Brain microvascular endothelial cell (primary cell): ENCODE measurements around the gene WDPCP.
A peak's percentile ranks its signal among the peaks of the same experiment; 100 is the strongest.
"Not testable (repeated sequence)": the region's sequence is repeated elsewhere in the genome, so short reads cannot be mapped to it uniquely, and the experiment has no call there.

Experiments
- DNase-seq: peaks from one replicate; pipeline ENCODE4 v3.0.0-alpha.2; 2020
- H3K27ac ChIP-seq: fragments of 250-450 bp; sonication (Bioruptor Pico); 2 replicates; pipeline ENCODE4 v1.5.1; 2020; ENCODE audit warnings: mild to moderate bottlenecking, moderate library complexity
- H3K27me3 ChIP-seq: fragments of 250-450 bp; sonication (Bioruptor Pico); replicated peaks from 2 replicates; pipeline ENCODE4 v1.5.1; 2020; ENCODE audit warnings: mild to moderate bottlenecking
- H3K36me3 ChIP-seq: fragments of 250-450 bp; sonication (Bioruptor Pico); replicated peaks from 2 replicates; pipeline ENCODE4 v1.5.1; 2020; ENCODE audit warnings: mild to moderate bottlenecking
- H3K4me3 ChIP-seq: 2 replicates; pipeline ENCODE4 v1.5.1; 2011; ENCODE audit warnings: low read depth, mild to moderate bottlenecking, control low read depth, low read length, moderate library complexity
- CTCF ChIP-seq: IDR thresholded peaks from 2 replicates; pipeline ENCODE4 v1.5.1; 2011; ENCODE audit warnings: low read depth, mild to moderate bottlenecking, moderate library complexity, low read length, control low read depth, inconsistent platforms; ENCODE audit errors: missing control alignments
- in situ Hi-C: cut with HindIII; loops from 2 replicates; pipeline ENCODE4 v1.10.0; 2017; ENCODE audit warnings: low sequenced_read_pairs, low pct_ligation_motif_present

The WDPCP gene

GRCh38 chr2:63588385-63589147 lies at the start of gene WDPCP, which contains the start of gene MDH1:
WDPCP (minus strand) TSS chr2:63588477; CDS start chr2:63588271, 206 bp downstream.
MDH1 (plus strand) TSS chr2:63588963; CDS start chr2:63589044, 81 bp downstream.
- peak; percentile 99 for DNase-seq
- Histone ChIP-seq H3K27ac (peak within 1 kb of the TSS; percentile 72), H3K36me3 (no peaks in the 10 kb centered on the region), H3K27me3 (no peaks in the 10 kb centered on the region), H3K4me3 (peak within 1 kb of the TSS; percentile 90)
- TF ChIP-seq CTCF, result no peak
- in situ Hi-C loops, result no loop called here

GRCh38 chr2:63632382-63632781 lies 44.1 kb upstream of the WDPCP start:
- Histone ChIP-seq H3K27ac (no peak overlapping the region), H3K4me3 (no peak overlapping the region), H3K27me3 (no peaks in the 10 kb centered on the region), H3K36me3 (no peaks in the 10 kb centered on the region)
- in situ Hi-C loops, result no loop called here
- TF ChIP-seq CTCF, result no peak
- no peak for DNase-seq

GRCh38 chr2:63631501-63631900 lies 43.2 kb upstream of the WDPCP start:
- in situ Hi-C loops, result no loop called here
- TF ChIP-seq CTCF, result no peak

GRCh38 chr2:63628403-63628942 lies 40.2 kb upstream of the WDPCP start:
- DNase-seq, result no peak
- TF ChIP-seq CTCF, result no peak
- no peaks in the 10 kb centered on the region for H3K36me3 ChIP-seq
- in situ Hi-C loops, result no loop called here
- H3K27me3 ChIP-seq, result no peaks in the 10 kb centered on the region
- H3K27ac ChIP-seq, result no peak overlapping the region
- no peak overlapping the region for H3K4me3 ChIP-seq

More at GRCh38 chr2:63631501-63631900, 43.2 kb upstream of the WDPCP start:
- no peak for DNase-seq
- H3K4me3 ChIP-seq, result no peak overlapping the region
- no peaks in the 10 kb centered on the region for H3K27me3 ChIP-seq
- H3K27ac ChIP-seq, result no peak overlapping the region
- no peaks in the 10 kb centered on the region for H3K36me3 ChIP-seq

GRCh38 chr2:63627866-63628265 lies 39.6 kb upstream of the WDPCP start:
- in situ Hi-C loops, result no loop called here
- Histone ChIP-seq H3K27me3 (no peaks in the 10 kb centered on the region), H3K27ac (no peak overlapping the region), H3K4me3 (no peak overlapping the region), H3K36me3 (no peaks in the 10 kb centered on the region)
- no peak for TF ChIP-seq CTCF
- DNase-seq, result no peak

- DNase-seq, H3K27ac ChIP-seq, H3K36me3 ChIP-seq, H3K4me3 ChIP-seq, H3K27me3 ChIP-seq, in situ Hi-C loops: not testable (repeated sequence)
These were observed 35.5 kb upstream of the WDPCP start for GRCh38 chr2:63623763-63624162.
